Activated naive CD8-positive, alpha-beta T cell (primary cell): ENCODE data around the gene FLT4.

Experiments used
- H3K27ac Mint-ChIP-seq: one replicate; pipeline ENCODE4 v1.8.0; 2021; ENCODE audit warnings: mixed read lengths
- H3K27me3 Mint-ChIP-seq: one replicate; pipeline ENCODE4 v1.8.0; 2021; ENCODE audit warnings: mixed read lengths
- H3K36me3 Mint-ChIP-seq: one replicate; pipeline ENCODE4 v1.8.0; 2021; ENCODE audit warnings: mixed read lengths
- H3K4me1 Mint-ChIP-seq: one replicate; pipeline ENCODE4 v1.8.0; 2021; ENCODE audit warnings: low read depth, mixed read lengths
- H3K4me3 Mint-ChIP-seq: one replicate; pipeline ENCODE4 v1.8.0; 2021; ENCODE audit warnings: mild to moderate bottlenecking, mixed read lengths
- H3K9me3 Mint-ChIP-seq: one replicate; pipeline ENCODE4 v1.8.0; 2021; ENCODE audit warnings: low read depth, mixed read lengths

FLT4 gene

DNA sequence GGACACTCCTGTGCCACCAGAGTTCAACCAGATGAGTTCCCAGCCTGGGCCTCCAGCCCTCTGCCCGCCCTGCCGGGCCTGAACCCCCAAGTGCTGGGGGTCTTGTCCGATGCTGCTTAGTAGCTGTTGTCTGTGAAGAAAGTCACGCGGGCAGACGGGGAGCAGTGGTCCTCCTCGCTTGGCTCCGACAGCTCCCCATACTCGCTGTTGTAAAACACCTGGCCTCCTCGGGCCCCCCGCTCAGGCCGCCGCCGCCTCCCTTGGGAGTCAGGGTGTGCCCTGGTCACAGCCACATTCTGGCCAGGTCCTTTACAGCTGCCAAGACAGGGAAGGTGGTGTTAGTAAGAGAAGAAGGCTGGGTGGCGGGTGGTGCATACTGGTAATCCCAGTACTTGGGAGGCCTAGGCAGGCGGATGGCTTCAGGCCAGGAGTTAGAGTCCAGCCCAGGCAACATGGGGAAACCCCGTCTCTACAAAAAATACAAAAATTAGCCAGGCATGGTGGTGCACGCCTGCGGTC, 46.3 kb downstream of the FLT4 start:
- no peaks in the 10 kb centered on the region for H3K9me3 Mint-ChIP-seq
- H3K4me1 Mint-ChIP-seq, result peaks cover 2% of the 10 kb centered on the region
- H3K36me3 Mint-ChIP-seq, result no peaks in the 10 kb centered on the region
- no peak overlapping the region for H3K27ac Mint-ChIP-seq
- H3K4me3 Mint-ChIP-seq, result no peak overlapping the region
- H3K27me3 Mint-ChIP-seq, result no peaks in the 10 kb centered on the region

DNA sequence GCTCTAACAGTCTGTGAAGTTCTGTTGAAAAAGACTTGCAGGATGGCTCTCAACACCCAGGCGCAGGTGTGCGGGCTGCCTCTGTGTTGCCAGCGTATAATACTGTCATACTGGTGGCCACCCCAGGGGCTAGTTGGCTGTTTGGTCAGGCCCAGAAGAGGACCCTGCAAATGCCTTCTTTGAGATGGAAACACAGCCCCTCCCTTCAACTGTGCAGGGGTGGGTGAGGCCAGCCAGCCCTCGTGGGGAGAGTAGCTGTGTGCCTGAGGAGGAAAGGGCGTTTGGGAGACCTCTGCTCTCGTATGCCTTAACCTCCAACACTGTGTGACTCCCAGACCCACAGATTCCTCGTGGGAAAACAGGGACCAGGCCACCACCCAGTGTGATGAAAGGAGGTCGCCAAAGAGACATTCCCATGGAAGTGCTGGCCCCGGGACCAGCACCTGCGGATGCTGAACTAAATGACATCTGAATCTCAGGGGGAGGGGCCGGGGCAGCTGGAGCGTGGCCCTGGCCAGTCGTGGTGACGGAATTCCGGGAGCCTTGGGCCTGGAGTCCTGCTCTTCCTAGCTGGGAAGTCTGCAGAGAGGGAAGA, 46.8 kb downstream of the FLT4 start:
- H3K4me3 Mint-ChIP-seq, result no peak overlapping the region
- no peaks in the 10 kb centered on the region for H3K9me3 Mint-ChIP-seq
- no peak overlapping the region for H3K27ac Mint-ChIP-seq
- H3K36me3 Mint-ChIP-seq, result no peaks in the 10 kb centered on the region
- H3K27me3 Mint-ChIP-seq, result no peaks in the 10 kb centered on the region
- peaks cover 2% of the 10 kb centered on the region for H3K4me1 Mint-ChIP-seq

DNA sequence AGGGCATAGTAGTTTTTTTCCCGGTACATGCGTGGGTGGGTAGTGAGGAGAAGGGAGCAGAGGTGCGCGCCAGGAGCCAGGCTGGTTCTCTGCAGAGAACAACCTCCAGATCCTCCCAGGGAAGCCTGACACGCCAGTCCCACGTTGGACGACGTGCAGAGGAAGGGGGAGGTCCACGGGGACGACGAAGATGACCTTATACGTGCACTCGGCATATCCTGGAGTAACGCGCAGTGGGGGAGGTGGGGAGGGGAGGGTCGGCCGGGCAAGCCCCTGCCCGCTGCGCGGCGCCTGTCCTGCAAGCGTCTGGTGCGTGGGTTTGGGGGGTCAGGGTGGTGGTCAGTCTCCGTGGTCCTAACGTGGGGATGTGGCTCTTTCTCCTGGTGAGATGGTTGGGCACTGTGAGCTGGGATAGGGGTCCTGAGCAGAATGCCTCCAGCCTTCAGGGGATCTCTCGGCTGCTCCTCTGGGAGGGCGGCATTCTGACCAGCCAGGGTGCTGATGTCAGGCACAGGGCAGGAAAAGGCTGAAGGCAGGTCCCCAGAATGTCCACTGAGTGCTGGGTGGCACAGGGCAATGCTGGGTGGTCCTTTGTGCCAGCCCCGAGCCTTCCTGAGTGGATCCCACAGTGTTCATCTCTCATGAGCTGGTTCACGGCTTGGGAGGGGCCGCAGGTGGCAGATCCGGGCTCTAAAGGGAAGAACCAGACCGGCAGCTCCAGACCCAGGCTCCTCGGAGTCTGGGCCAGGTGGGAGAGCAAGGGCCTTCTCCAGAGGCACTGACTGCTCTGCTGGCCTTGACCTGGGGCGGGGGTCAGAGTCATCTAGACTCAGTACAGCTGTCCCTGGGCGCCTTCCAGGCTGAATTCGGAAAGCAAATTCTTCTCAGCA, 47.6 kb downstream of the FLT4 start:
- H3K27me3 Mint-ChIP-seq, result no peaks in the 10 kb centered on the region
- no peaks in the 10 kb centered on the region for H3K36me3 Mint-ChIP-seq
- no peak overlapping the region for H3K4me3 Mint-ChIP-seq
- H3K27ac Mint-ChIP-seq, result no peak overlapping the region
- H3K9me3 Mint-ChIP-seq, result no peaks in the 10 kb centered on the region
- peaks cover 2% of the 10 kb centered on the region for H3K4me1 Mint-ChIP-seq

DNA sequence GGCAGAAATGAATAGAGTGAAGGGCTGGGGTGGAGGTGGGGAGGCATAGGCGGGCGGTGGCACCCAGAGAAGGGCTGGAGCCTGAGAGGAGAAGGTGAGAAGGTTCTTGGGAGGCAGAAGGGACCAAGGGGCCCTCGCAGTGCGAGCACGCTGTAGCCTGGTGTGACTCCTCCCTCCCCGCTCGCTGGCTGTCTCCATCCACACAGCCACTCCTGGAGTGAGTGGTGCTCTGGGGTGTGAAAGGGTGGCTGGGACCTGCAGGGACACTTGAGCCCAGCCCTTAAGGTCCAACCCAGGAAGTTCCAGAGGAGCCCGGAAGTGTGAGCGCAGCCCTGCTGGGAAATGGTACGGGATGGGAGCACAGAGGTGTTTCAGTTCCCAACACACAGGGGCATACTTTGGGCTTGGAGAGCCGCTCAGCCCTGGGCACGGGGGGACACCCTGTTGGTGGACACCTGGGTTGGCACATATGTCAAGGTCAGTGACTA, 48.8 kb downstream of the FLT4 start:
- no peaks in the 10 kb centered on the region for H3K4me1 Mint-ChIP-seq
- no peaks in the 10 kb centered on the region for H3K27me3 Mint-ChIP-seq
- H3K27ac Mint-ChIP-seq, result no peak overlapping the region
- H3K36me3 Mint-ChIP-seq, result no peaks in the 10 kb centered on the region
- no peak overlapping the region for H3K4me3 Mint-ChIP-seq
- no peaks in the 10 kb centered on the region for H3K9me3 Mint-ChIP-seq

DNA sequence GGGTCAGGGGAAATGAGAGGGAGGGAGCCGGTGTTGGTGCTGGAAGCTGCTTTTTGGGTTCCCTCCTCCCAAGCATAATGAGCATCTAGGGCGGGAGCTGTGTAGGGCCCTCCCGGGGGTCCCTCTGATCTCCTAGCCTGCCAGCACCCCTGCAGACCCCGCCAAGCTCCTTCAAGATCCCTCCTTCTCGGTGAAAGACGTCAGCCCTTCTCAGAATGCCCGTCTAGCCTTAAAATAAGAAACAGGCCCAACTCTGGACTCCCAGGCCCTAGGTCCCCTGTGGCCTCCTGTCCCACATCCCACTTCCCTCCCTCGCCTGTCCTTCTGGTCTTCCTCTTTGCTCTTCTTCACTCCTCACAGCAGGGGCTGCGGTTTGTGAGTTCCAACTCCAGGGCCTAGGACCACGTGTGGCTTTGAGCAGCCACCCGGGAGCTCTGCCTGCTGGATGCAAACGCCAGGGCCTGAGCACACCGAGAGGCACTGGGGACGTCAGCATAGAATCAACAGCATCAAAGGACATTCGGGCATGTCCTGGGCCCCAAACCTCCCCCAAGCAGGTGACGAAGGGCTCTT, 49.3 kb downstream of the FLT4 start:
- Mint-ChIP-seq H3K4me3 (no peak overlapping the region), H3K9me3 (no peaks in the 10 kb centered on the region), H3K36me3 (no peaks in the 10 kb centered on the region), H3K27ac (no peak overlapping the region), H3K27me3 (no peaks in the 10 kb centered on the region), H3K4me1 (no peaks in the 10 kb centered on the region)

DNA sequence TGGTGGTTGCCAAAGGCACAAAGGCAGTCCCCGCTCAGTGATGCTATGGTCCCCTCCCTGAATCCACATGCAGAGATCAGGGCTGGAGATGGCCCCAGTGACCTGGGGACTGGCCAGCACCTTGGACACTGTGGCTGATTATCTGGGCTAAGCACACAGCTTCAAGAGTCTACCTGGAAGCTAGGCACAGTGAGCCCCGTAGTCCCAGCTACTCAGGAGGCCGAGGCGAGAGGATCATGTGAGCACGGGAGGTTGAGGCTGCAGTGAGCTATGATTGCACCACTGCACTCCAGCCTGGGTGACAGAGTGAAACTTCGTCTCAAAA, 49.8 kb downstream of the FLT4 start:
- no peaks in the 10 kb centered on the region for H3K9me3 Mint-ChIP-seq
- no peak overlapping the region for H3K27ac Mint-ChIP-seq
- no peaks in the 10 kb centered on the region for H3K27me3 Mint-ChIP-seq
- peaks cover 1% of the 10 kb centered on the region for H3K4me1 Mint-ChIP-seq
- H3K4me3 Mint-ChIP-seq, result no peak overlapping the region
- no peaks in the 10 kb centered on the region for H3K36me3 Mint-ChIP-seq

DNA sequence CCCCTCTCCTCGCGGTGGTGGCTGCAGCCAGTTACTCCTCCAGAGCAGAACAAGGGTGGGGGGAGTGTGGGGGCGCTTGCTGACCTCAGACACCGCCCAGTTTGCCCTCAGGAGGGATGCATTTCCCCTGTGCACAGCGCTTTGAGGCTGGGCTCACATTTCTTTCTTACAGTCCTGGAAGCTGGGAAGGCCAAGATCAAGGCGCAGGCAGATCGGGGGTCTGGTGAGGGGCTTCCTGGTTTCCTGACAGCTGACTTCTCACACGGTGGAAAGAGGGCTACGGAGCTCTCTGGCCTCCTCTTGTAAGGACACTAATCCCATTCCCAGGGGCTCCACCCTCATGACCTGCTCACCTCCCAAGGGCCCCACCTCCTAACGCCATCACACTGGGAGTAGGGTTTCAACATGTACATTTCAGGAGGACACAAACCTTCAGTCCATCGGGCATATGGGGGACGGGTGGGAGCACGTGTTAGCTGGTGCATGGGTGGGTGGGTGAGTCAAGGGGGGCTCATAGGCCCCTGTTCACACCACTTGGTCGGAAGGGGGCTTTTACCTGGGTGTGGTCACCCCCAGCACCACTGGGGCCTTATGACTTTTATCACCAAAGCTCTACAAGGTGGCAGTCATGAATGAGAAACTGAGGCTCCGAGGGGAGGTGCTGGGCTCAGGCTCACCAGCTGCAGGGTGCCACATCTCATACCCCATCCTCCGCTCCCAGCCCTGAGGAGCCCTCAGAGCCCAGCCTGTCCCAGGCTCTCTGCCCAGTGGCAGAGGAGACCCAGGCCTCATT, 50.4 kb downstream of the FLT4 start:
- Mint-ChIP-seq H3K27ac (no peak overlapping the region), H3K27me3 (no peaks in the 10 kb centered on the region), H3K4me3 (no peak overlapping the region), H3K36me3 (no peaks in the 10 kb centered on the region), H3K4me1 (peaks cover 1% of the 10 kb centered on the region), H3K9me3 (no peaks in the 10 kb centered on the region)

DNA sequence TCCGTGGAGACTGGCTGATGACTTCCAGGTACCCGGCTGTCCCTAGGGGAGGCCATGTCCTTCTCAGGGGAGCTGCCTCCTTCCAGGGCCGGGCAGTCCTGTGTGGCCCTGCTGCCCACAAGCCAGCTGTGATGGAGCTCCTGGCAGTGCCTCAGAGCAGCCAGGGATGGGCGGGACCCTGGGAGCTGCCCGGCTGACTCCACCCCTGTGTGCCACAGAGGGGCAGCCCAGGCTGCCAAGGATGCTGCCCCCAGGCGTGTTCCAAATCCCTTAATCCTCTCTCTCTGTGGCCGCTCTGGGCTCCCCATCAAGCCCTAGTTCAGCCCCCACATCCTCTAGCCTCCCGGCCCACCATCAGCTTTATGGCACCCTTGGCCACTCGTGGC, 51.1 kb downstream of the FLT4 start:
- Mint-ChIP-seq H3K4me1 (peaks cover 1% of the 10 kb centered on the region), H3K27me3 (peaks cover 4% of the 10 kb centered on the region), H3K27ac (no peak overlapping the region), H3K36me3 (no peaks in the 10 kb centered on the region), H3K9me3 (no peaks in the 10 kb centered on the region), H3K4me3 (no peak overlapping the region)

DNA sequence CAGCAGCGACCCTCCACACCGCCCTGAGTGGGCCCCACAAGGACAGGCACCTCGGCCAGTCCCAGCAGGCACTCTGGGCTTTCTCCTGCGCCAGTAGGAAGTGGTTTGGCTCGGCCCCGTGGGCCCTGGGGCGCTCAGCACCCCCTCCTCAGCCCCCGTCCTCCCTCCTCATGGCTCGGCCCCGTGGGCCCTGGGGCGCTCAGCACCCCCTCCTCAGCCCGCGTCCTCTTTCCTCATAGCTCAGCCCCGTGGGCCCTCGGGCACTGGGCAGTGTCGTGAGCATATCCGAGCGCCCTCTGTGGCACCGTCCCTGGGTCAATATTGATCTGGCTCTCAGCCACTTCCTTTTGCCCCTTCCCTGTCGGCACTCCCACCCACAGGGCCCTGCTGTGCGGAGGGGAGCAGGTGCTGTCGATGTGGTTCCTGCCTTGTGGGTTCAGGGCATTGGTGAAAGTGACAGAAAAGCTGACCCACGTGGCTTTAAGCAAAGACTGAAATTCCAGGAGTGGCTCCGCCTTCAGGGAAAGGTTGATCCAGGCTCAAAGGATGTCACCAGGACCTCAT, 52.6 kb downstream of the FLT4 start:
- peaks cover 13% of the 10 kb centered on the region for H3K27me3 Mint-ChIP-seq
- H3K27ac Mint-ChIP-seq, result no peak overlapping the region
- H3K4me1 Mint-ChIP-seq, result peaks cover 6% of the 10 kb centered on the region
- H3K36me3 Mint-ChIP-seq, result peaks cover 3% of the 10 kb centered on the region
- no peaks in the 10 kb centered on the region for H3K9me3 Mint-ChIP-seq
- H3K4me3 Mint-ChIP-seq, result no peak overlapping the region

DNA sequence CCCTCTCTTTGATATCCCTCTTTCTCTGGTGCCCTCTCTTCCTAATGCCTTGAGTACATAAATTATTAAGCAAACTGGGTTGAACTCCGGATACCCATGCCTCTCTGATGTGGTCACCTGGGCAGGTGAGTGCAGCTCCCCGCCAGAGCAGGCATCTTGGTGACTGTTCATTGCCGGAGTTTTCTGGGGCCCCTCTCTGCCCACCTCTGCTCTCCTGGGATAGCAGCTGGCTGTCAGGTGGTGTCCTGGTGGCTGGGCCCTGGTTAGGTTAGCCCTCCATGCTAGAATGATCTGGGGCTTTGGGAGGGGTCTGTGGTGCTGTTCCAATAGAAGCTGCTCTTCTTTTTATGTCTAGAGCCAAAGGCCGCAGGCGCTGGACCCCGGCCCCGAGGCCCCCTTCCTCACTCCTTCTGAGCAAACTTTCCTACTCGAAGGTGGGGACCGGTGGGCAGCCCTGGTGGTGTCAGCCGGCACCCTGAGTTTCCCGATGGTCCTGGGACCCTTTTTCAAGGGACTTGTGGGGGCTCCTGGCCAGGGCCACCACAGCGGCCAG, 53.2 kb downstream of the FLT4 start:
- Mint-ChIP-seq H3K4me1 (peaks cover 6% of the 10 kb centered on the region), H3K27ac (no peak overlapping the region), H3K36me3 (peaks cover 3% of the 10 kb centered on the region), H3K27me3 (peaks cover 13% of the 10 kb centered on the region), H3K4me3 (no peak overlapping the region), H3K9me3 (no peaks in the 10 kb centered on the region)

DNA sequence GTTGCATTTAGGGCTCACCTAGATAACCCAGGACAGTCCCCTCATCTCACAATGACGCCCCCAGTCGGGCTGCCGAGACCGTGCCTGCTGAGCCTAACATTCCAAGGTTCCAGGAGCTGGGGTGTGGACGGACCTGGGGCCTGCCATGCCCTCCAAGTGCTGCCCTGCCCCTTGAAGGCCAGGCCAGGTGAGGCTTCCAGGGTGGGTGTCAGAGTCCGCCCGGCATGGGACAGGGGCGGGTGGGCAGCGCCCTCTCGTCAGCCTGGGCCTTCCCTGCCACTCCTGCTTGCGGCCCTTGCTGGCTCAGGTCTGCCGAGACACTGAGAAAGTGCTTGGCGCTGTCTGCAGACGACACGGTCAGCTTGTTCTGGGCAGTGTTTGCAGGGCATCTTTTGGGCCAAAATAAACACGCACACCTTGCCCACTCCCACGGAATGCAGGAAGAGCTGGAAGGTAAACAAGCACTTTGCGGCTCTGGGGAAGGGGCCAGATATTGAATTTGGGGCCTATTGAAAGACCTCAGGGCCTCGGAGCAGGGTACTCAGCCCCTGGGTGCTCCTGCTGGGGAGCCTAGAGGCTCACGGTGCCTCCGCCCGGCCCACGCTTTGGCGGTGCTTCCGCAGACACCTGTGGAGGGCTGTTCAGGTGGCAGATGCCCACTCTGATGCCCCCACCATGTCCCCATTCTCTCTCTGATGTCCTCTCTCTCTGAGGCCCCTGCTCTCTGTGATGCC, 53.9 kb downstream of the FLT4 start:
- H3K4me3 Mint-ChIP-seq, result no peak overlapping the region
- no peak overlapping the region for H3K27ac Mint-ChIP-seq

DNA sequence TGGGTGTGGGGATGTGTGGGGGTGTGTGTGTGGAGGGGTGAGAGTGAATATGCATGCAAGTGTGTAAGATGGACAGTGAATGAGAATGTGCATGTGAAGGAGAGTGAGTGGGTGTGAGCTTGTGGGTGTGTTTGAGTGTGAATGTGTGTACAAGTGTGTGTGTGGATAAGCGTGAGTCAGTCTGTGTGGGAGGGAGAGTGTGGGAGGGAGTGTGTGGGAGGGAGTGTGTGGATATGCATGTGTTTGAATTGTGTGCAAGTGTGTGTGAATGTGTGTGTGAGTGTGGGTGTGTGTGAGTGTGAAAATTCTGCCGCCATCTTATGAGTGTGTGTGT, 54.4 kb downstream of the FLT4 start:
- Mint-ChIP-seq H3K27me3 (peaks cover 13% of the 10 kb centered on the region), H3K4me1 (peaks cover 6% of the 10 kb centered on the region), H3K9me3 (no peaks in the 10 kb centered on the region), H3K36me3 (peaks cover 3% of the 10 kb centered on the region), H3K4me3 (no peak overlapping the region), H3K27ac (no peak overlapping the region)

More for the DNA sequence above, 53.9 kb downstream of the FLT4 start:
- H3K4me1 Mint-ChIP-seq, result peaks cover 6% of the 10 kb centered on the region
- H3K36me3 Mint-ChIP-seq, result peaks cover 3% of the 10 kb centered on the region
- peaks cover 13% of the 10 kb centered on the region for H3K27me3 Mint-ChIP-seq
- no peaks in the 10 kb centered on the region for H3K9me3 Mint-ChIP-seq

DNA sequence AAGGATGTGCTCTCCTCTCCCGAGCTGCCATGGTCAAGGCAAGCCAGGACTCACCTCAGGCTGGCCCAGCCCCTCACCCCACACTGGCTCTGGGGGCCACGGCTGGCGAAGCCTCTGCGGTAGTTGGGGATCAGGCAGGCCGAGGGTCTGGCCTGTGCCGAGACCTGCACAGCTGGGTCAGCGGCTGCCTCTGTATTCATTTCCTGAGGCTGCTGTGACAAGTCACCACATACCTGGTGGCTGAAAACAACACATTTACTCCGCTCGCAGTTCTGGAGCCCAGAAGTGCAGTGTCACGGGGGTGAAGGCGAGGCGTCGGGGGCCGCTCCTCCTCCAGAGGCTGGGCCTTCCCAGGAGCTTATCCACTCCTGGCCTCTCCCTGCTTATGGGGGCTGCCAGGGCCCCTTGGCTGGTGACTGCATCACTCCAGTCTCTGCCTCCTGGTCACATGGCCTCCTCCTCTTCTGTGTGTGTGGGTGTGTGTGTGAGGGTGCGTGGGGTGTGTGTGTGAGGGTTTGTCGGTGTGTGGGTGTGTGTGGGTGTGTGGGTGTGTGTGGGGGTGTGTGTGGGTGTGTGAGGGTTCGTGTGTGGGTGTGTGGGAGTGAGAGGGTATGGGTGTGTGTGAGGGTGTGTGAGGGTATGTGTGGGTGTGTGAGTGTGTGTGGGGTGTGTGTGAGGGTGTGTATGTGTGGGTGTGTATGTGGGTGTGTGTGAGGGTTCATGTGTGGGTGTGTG, 54.9 kb downstream of the FLT4 start:
- Mint-ChIP-seq H3K27ac (no peak overlapping the region), H3K27me3 (peaks cover 16% of the 10 kb centered on the region), H3K9me3 (no peaks in the 10 kb centered on the region), H3K4me1 (peaks cover 10% of the 10 kb centered on the region), H3K4me3 (no peak overlapping the region), H3K36me3 (peaks cover 3% of the 10 kb centered on the region)
